22Rv1 (cell line): ENCODE measurements around the gene DNAJB8.

Experiments
- CTCF ChIP-seq: fragments of 450-650 bp; IDR thresholded peaks from 2 replicates; pipeline ENCODE4 v1.5.1; 2017; ENCODE audit warnings: mild to moderate bottlenecking
- ZFX ChIP-seq: fragments of 450-650 bp; IDR thresholded peaks from 2 replicates; pipeline ENCODE4 v1.6.1; 2017; ENCODE audit warnings: antibody characterized with exemption, borderline replicate concordance

DNA sequence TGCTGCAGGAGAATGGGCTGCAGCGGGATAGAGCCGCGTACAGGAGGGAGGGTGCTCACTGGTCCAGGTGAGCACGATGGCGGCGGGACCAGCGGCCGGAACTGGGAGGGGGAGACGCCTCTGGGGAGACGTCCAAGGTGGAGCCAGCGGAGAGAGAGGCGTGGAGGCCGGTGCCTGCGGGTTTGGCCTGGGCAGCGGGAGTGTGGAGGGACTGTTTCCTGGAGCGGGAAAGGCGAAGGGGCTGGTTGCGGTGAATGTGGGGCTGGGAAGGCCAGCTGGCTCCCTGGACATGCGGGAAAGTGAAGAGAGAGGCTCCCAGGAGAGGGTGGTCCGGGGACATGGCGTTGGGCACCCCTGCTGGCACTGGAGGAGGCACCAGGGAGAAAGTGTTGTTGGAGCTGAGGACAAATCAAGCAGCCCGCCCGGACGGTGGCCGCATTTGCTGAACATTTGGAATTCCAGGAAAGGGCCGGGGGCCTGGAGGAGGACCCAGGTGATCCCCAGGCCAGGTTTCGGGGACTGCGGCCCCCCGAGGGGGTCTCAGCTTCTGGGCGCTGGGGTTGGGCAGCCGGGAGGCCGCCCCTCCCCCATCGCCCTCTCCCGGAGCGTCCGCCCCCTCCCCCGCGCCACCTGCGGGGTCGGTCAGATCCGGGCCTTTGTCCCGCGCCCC lies 34.3 kb downstream of the DNAJB8 start:
- TF ChIP-seq CTCF: no peak
- TF ChIP-seq ZFX: no peak
